Neutrophil (primary cell): ENCODE measurements around the gene FCER1A.

Experiments used
- H3K27ac ChIP-seq: fragments of 200-600 bp; sonication (generic); 2 replicates; pipeline ENCODE4 v1.5.1; 2016; ENCODE audit warnings: mild to moderate bottlenecking, moderate library complexity
- H3K27me3 ChIP-seq: fragments of 200-600 bp; sonication (generic); 2 replicates; pipeline ENCODE4 v1.6.0; 2016; ENCODE audit warnings: mild to moderate bottlenecking
- H3K36me3 ChIP-seq: fragments of 200-600 bp; sonication (generic); 2 replicates; pipeline ENCODE4 v1.5.1; 2017
- H3K4me1 ChIP-seq, 2 experiments: fragments of 200-600 bp in 1 of 2; sonication (generic) in 1 of 2; 1 replicate in 1 of 2; 2 replicates in 1 of 2; pipeline versions ENCODE4 v1.5.1 to v1.6.1; 2013 to 2016; ENCODE audit warnings: low read depth in 1 of 2, low read length in 1 of 2, mild to moderate bottlenecking in 1 of 2, moderate library complexity in 1 of 2; ENCODE audit not compliant: control insufficient read depth in 1 of 2, insufficient read depth in 1 of 2
- H3K4me3 ChIP-seq, 2 experiments: fragments of 200-600 bp in 1 of 2; sonication (generic) in 1 of 2; 1 replicate in 1 of 2; 2 replicates in 1 of 2; pipeline ENCODE4 v1.5.1; 2013 to 2016; ENCODE audit warnings: low read depth in 1 of 2, low read length in 1 of 2, mild to moderate bottlenecking in 1 of 2, moderate library complexity in 1 of 2
- H3K9me3 ChIP-seq: fragments of 200-600 bp; sonication (generic); 2 replicates; pipeline ENCODE4 v1.5.1; 2016
- TF ChIP-seq, protein P1 (sequence below): fragments of 200-600 bp; sonication (generic); IDR thresholded peaks from 2 replicates; pipeline ENCODE4 v1.5.1; 2016; ENCODE audit warnings: antibody characterized with exemption

FCER1A gene

DNA sequence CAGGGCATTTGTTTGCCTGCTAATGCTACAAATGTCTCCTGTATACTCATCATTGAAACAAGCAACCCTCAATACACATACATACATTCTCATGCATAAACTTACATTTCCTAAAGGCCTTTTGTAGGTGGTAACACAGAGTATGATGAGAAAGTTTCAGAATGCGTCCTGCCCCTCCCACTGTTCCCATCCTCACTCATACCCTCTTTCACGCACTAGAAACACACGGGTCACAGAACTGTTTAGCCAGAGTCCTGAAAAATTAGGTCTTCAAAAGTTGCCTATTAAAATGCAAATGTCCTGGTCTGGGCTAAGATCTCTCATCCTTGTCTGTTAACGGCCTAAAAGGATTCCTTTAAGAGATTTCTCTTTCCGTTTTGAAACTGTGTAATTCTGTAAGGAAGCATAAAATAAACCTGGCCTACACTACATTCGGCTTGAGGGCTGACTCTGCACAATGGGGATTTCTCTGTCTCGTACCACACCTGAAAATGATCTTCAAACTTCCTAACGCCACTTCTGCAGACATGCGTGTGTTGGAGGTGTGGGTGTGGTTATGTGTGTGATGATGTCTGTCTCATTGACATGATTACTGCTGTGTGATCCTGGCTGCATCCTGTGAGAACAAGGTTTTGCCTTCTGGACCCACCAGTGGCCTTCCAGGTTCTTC, 5.3 kb upstream of the FCER1A start:
- H3K4me1 ChIP-seq = peaks cover 0 to 7% of the 10 kb centered on the region in 2 experiments
- H3K27me3 ChIP-seq = no peaks in the 10 kb centered on the region
- H3K9me3 ChIP-seq = no peaks in the 10 kb centered on the region
- no peaks in the 10 kb centered on the region for H3K36me3 ChIP-seq
- H3K4me3 ChIP-seq = no peak overlapping the region
- H3K27ac ChIP-seq = no peak overlapping the region
- TF ChIP-seq, protein P1, sequence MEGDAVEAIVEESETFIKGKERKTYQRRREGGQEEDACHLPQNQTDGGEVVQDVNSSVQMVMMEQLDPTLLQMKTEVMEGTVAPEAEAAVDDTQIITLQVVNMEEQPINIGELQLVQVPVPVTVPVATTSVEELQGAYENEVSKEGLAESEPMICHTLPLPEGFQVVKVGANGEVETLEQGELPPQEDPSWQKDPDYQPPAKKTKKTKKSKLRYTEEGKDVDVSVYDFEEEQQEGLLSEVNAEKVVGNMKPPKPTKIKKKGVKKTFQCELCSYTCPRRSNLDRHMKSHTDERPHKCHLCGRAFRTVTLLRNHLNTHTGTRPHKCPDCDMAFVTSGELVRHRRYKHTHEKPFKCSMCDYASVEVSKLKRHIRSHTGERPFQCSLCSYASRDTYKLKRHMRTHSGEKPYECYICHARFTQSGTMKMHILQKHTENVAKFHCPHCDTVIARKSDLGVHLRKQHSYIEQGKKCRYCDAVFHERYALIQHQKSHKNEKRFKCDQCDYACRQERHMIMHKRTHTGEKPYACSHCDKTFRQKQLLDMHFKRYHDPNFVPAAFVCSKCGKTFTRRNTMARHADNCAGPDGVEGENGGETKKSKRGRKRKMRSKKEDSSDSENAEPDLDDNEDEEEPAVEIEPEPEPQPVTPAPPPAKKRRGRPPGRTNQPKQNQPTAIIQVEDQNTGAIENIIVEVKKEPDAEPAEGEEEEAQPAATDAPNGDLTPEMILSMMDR = no peak

DNA sequence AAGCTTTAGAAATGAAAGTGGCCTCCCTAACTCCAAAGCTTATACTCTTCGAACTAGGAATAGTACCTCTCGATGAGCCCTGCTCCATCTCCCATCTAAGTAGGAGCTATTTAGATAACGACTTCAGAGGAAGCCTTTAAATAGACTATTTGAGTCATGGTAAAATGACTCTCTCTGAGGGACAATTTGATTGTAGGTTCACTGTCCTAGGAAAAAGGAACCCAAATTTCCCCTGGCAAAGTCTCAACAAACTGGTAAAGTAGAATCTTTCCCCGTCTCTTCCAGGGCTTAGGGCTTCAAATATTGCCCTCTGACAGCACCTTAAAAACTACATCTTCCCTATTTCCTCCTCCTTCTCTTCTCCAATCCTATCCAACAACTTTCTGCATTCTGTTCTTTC, 2.0 kb upstream of the FCER1A start:
- no peak overlapping the region for H3K4me3 ChIP-seq
- H3K27me3 ChIP-seq = no peaks in the 10 kb centered on the region
- no peaks in the 10 kb centered on the region for H3K36me3 ChIP-seq
- no peak overlapping the region for H3K27ac ChIP-seq
- no peaks in the 10 kb centered on the region for H3K9me3 ChIP-seq
- no peaks in the 10 kb centered on the region for H3K4me1 ChIP-seq
- TF ChIP-seq, protein P1 = no peak

DNA sequence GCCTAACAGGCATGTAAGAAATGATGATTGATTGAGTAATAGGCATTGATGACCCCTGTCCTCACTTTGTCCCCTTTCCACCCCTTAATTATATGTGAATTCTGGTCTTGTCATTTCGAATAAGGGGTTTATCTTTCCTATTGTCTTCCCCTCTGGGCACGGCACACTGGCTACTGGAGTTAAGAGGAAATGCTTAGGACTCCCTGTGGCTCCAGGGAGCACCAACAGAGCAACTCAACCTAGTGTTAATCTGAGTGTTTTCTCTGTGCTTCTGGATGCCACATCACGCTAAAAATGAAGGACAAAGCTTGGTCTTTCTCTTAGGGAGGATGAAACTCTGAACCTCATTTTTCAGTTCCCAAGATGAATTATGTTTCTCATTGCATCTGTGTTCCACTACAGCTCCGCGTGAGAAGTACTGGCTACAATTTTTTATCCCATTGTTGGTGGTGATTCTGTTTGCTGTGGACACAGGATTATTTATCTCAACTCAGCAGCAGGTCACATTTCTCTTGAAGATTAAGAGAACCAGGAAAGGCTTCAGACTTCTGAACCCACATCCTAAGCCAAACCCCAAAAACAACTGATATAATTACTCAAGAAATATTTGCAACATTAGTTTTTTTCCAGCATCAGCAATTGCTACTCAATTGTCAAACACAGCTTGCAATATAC, 5.3 kb downstream of the FCER1A start:
- Histone ChIP-seq H3K9me3 (no peaks in the 10 kb centered on the region), H3K36me3 (no peaks in the 10 kb centered on the region), H3K27me3 (peaks cover 6% of the 10 kb centered on the region), H3K4me1 (no peaks in the 10 kb centered on the region), H3K27ac (no peak overlapping the region), H3K4me3 (no peak overlapping the region)
- TF ChIP-seq, protein P1 = no peak

DNA sequence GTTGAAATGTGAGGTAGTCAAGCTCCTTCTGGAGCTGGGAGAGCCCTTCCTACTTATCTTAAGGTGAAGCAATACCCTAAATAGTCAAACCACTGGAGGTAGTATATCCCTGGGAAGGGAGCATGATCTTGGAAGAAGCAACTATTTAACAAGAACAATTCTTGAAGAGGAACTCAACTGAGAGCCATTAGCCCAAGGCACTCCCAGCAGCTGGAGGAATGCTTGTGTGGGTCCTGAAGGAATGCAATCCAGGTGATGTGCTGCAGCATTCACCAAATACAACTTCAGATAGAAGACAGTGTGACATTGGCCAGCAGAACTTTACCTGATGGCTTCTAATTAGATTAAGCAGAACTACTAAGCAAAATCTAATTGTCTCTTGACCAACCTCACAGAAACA, 9.5 kb downstream of the FCER1A start:
- TF ChIP-seq, protein P1 = no peak
- Histone ChIP-seq H3K27ac (no peak overlapping the region), H3K4me3 (no peak overlapping the region), H3K36me3 (no peaks in the 10 kb centered on the region), H3K9me3 (no peaks in the 10 kb centered on the region), H3K4me1 (peaks cover 8 to 18% of the 10 kb centered on the region in 2 experiments), H3K27me3 (peaks cover 6% of the 10 kb centered on the region)

DNA sequence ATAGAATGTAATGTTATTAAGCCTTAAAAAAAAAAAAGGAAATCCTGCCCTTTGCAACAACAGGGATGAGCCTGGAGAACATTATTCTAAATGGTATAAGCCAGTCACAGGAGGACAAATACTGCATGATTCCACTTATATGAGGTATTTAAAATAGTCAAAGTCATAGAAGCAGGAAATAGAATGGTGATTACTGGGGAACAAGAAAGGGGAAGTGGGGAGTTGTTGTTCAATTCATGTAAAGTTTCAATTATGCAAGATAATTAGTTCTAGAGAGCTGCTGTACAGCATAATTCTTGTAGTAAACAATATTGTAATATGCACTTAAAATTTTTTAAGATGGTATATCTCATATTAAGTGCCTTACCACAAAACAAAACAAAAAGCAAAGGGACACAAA, 13.2 kb downstream of the FCER1A start:
- no peaks in the 10 kb centered on the region for H3K27me3 ChIP-seq
- H3K27ac ChIP-seq = peak overlapping the region; percentile 64
- no peaks in the 10 kb centered on the region for H3K36me3 ChIP-seq
- TF ChIP-seq, protein P1 = no peak
- H3K9me3 ChIP-seq = no peaks in the 10 kb centered on the region
- no peak overlapping the region for H3K4me3 ChIP-seq
- H3K4me1 ChIP-seq = peaks cover 8 to 18% of the 10 kb centered on the region in 2 experiments
